ENCODE measurements around the gene ADAMTS17.
"Not testable (repeated sequence)": the region's sequence is repeated elsewhere in the genome, so short reads cannot be mapped to it uniquely, and the experiment has no call there.

Gene ADAMTS17

DNA sequence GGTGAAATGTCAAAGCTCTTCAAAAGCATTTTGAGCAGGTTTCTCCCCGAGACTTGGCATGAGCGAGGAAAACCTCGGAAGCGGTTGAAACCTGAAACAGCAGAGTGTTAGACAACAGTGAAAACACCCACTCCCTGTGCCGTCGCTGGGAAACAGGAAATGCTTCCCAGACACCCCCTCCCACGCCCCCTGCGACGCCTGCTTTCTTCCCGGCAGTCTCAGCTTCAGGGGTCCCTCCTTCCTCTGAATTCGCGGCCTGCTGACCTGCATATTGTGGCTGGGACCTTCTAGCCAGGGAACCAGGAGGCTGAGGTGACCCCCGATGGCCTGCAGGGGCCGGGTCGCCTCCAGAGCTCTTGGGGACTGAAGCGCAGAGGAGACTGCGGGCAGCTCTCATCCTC lies 357.9 kb downstream of the ADAMTS17 start:
- no peak overlapping the region for H3K27ac ChIP-seq
- TF ChIP-seq, protein P1, sequence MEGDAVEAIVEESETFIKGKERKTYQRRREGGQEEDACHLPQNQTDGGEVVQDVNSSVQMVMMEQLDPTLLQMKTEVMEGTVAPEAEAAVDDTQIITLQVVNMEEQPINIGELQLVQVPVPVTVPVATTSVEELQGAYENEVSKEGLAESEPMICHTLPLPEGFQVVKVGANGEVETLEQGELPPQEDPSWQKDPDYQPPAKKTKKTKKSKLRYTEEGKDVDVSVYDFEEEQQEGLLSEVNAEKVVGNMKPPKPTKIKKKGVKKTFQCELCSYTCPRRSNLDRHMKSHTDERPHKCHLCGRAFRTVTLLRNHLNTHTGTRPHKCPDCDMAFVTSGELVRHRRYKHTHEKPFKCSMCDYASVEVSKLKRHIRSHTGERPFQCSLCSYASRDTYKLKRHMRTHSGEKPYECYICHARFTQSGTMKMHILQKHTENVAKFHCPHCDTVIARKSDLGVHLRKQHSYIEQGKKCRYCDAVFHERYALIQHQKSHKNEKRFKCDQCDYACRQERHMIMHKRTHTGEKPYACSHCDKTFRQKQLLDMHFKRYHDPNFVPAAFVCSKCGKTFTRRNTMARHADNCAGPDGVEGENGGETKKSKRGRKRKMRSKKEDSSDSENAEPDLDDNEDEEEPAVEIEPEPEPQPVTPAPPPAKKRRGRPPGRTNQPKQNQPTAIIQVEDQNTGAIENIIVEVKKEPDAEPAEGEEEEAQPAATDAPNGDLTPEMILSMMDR (conservative IDR thresholded peaks at IDR 0.05): no peak

DNA sequence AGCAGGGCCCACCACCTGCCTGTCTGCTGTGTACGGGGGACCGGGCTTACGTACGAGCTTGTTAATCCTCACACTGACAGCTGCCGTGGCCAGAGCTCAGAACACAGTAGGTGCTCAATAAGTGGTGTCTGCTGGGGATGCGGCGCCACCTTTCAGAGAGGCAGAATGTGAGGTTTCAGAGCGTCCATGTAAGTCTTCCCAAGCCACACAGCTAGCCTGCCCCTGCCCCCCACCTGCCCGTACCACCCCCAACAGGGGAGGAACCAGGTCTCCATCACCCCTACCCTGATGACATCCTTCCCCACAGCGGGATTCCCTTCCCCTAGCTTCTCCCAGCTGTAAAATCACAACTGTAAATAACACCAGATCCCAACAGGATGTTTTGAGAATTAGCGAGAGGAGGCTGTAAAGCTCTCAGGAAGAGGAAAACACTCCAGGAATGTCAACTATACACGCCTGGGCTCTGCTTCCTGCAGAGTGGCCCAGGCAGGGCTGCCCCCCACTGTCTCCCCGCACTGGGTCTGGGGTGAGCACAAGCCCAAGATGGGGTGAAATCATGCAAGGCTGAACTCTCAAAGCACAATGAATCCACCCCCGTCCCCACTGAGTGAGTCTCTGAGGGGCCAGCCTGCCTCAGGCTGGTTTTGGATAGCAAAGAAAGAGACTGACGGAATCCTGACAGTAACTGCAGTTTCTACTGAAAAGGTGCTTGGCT lies 358.4 kb downstream of the ADAMTS17 start:
- no peak overlapping the region for H3K27ac ChIP-seq
- TF ChIP-seq, protein P1 (conservative IDR thresholded peaks at IDR 0.05): no peak

DNA sequence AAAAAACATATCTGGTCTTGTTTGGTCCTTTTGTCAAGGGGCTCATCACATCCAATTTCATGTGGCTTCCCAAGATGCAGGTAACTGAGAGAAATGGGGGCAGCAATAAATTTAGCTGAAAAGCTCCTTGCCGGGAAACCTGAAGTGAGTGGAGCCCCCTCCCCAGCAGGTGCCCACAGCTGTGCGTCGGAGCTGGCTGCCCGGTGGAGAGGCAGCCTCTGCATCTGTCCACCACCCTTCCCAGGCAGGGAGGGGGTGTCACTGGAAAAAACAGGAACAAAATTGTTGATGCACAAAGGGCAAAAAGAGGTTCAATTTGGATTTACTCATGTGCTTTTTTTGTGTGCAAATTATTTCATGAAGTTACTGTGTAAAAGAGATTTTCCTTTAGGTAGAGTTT lies 359.1 kb downstream of the ADAMTS17 start:
- TF ChIP-seq, protein P1 (conservative IDR thresholded peaks at IDR 0.05): no peak
- no peak overlapping the region for H3K27ac ChIP-seq

DNA sequence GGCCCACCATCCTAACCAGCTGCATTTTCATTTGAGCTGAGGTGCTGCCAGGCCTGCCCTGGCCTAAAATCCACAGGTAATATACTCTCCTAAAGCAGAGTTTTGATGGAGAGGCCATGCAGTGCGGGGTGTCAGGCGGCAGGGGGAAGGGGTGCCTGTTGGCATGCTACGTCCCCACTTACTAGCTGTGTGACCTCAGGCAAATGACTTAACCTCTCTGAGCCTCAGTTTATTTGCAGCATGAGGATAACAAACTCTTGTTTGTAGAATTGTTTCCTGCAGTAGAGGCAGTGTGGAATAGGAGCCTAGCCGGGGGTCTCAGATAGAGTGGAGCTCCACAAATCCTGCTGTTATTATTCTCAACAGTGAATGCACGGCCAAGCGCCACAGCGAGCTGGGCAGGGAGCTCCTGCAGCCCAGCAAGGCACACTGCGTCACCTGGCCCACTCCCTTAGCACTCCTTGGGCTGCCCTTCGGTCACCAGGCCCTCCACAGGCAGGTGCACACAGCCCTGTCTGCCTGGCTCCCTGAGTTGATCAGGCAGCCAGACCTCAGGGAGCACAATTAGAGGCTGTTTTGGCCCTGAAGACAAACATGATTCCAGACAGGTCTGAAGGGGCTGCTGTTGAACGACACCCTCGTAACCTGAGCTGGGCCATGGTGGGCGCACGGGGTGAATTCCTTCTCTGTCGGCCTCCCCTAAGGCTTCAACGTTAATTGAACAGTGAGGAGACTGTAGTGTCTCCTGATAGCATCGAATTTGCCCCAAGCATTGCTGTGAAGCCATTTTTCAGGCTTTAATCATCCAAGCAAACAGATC lies 359.7 kb downstream of the ADAMTS17 start:
- TF ChIP-seq, protein P1 (conservative IDR thresholded peaks at IDR 0.05): no peak
- no peak overlapping the region for H3K27ac ChIP-seq

DNA sequence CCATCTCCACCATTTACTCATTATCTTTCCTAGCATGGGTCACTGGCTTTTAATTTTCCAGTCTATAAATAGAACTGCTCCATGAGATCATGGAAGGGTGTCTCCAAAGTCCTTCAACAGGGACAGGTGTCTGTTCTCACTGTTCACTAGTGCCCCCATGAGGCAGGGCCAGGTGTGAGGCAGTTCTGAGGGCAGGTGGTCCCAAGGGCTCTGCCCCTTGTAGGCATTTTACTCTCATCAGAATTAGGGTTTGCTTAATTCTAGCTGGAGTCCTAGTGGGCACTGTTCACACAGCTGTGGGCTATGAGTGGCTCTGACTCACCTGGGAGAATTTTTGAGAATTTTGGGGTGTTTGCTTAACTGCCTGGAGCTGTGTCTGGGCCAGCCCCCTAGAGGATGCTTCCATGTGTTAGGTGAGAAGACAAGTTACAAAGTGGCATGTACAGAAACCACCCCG lies 360.6 kb downstream of the ADAMTS17 start:
- TF ChIP-seq, protein P1 (conservative IDR thresholded peaks at IDR 0.05): no peak
- H3K27ac ChIP-seq: no peak overlapping the region

DNA sequence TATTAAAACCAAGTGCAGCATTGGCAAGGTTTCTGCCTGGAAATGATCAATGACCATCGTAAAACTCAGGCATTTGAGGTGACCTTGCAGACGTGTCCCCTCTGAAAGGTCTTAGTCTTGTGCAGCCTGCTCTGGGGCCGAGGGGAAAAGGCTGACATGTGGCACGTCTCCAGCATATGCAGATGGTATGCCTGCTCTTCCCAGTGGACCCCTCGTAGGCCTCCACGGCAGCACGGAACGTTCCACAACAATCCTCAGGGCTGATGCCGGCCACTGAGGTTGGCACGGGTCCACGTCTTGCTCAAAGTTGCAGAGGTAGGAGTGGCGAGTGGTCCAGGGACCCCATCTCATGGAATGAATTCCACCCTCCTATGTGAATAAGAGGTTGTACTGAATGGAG lies 361.0 kb downstream of the ADAMTS17 start:
- TF ChIP-seq, protein P1 (conservative IDR thresholded peaks at IDR 0.05): no peak

DNA sequence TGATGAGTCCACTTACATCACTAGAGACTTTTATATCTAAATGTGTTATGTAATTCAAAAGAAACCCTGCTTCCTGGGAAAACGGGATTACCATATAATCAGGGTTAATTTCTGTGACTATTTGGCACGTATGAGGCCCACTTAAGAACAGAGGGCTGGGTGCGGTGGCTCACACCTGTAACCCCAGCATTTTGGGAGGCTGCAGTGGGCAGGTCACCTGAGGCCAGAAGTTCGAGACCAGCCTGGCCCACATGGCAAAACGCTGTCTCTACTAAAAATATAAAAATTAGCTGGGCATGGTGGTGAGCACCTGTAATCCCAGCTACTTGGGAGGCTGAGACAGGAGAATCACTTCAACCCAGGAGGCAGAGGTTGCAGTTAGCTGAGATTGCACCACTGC lies 361.9 kb downstream of the ADAMTS17 start:
- not testable (repeated sequence) for H3K27ac ChIP-seq

More for the DNA sequence above, 361.0 kb downstream of the ADAMTS17 start:
- H3K27ac ChIP-seq: no peak overlapping the region

DNA sequence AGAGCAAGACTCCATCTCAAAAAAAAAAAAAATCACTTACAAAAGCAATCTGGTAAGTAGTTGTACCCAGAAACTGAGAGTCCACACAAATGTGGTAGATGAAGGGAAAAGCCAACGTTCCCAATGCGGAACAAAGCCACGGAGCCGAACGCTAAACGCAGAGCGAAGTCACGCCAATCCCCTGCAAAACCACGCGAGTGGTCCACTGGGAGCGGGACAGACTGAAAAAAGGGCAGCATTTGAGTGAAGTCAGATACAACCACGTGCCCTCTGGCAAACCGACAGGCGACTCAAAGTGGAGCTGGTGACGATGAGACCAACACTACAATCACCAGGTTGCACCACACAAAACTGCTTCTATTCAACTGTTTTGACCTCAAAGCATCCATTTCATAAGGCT lies 362.4 kb downstream of the ADAMTS17 start:
- TF ChIP-seq, protein P1 (conservative IDR thresholded peaks at IDR 0.05): no peak
- H3K27ac ChIP-seq: no peak overlapping the region

All from VCaP (cell line).